Measurements from ENCODE around the gene IRF2BPL. TPM values are rescaled to one million over a fixed set of nuclear protein-coding genes. Genes with fewer than 3 reads are reported as not detected.

The IRF2BPL gene
- total and polyA plus RNA-seq, 9 of the 15 experiments (the other 6 are each of a cell fraction or from before 2014, with no cell fraction given) = 0.52 to 21.6 (median 2.5) TPM

DNA sequence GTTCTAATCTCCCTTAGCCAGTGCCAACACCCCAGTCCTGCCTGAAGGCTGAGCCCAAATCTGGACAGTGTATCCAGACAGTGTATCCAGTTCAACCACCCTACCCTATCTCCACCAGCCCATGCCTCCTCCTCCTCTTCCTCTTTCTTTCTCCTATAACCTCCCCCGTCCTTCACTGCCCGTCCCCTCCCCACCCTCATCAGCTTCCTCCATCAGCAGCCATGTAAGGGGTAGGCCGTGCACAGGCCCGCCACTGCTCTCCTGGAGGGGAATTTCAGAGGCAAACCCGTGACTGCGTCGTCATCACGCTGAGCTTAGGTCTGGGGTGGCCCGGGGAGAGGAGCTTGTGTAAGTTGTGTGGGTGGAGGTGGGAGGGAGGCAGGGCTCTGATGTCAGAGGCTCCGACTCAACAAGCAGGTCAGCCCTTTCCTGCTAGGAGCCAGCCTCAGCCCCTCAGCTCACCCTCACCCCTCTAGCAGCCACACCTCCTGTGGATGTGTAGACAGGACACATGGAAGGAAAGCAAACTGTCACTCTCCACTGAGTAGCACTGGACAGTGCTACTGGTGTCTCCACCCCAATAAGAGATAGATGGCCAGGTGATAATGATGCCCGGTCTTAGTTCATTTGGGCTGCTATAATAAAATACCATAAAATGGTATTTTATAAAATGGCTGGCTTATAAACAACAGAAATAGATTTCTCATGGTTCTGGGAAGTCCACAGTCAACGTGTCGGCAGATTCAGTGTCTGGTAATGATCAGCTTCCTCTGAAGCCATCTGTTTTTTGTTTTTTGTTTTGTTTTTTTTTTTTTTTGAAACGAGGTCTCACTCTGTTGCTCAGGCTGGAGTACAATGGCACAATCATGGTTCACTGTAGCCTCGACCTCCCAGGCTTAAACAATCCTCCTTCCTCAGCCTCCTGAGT lies 50.5 kb downstream of the IRF2BPL start (continued):
- TF ChIP-seq COPS2 (conservative IDR thresholded peaks at IDR 0.05) (no peak), CLOCK (CRISPR knock-in tag; IDR thresholded peaks at IDR 0.05; ENCODE audit: borderline replicate concordance) (no peak), RBM15 (IDR thresholded peaks at IDR 0.05; ENCODE audit: insufficient read depth, low read length) (no peak), CREB3L1 (IDR thresholded peaks at IDR 0.05; ENCODE audit: borderline replicate concordance, low read depth) (no peak), GATAD2A (IDR thresholded peaks at IDR 0.05) (no peak), ZFP1 (CRISPR knock-in tag; IDR thresholded peaks at IDR 0.05) (no peak), GTF2B (IDR thresholded peaks at IDR 0.05; ENCODE audit: extremely low read depth, insufficient read length) (no peak), DIDO1 (tag; IDR thresholded peaks at IDR 0.05; ENCODE audit: low read depth) (no peak), HDAC2 (IDR thresholded peaks at IDR 0.05) (peak; percentile 36; the same call in 1 of the 2 replicates), PRDM10 (IDR thresholded peaks at IDR 0.05; ENCODE audit: partially characterized antibody) (no peak)
- TF ChIP-seq, protein P1, sequence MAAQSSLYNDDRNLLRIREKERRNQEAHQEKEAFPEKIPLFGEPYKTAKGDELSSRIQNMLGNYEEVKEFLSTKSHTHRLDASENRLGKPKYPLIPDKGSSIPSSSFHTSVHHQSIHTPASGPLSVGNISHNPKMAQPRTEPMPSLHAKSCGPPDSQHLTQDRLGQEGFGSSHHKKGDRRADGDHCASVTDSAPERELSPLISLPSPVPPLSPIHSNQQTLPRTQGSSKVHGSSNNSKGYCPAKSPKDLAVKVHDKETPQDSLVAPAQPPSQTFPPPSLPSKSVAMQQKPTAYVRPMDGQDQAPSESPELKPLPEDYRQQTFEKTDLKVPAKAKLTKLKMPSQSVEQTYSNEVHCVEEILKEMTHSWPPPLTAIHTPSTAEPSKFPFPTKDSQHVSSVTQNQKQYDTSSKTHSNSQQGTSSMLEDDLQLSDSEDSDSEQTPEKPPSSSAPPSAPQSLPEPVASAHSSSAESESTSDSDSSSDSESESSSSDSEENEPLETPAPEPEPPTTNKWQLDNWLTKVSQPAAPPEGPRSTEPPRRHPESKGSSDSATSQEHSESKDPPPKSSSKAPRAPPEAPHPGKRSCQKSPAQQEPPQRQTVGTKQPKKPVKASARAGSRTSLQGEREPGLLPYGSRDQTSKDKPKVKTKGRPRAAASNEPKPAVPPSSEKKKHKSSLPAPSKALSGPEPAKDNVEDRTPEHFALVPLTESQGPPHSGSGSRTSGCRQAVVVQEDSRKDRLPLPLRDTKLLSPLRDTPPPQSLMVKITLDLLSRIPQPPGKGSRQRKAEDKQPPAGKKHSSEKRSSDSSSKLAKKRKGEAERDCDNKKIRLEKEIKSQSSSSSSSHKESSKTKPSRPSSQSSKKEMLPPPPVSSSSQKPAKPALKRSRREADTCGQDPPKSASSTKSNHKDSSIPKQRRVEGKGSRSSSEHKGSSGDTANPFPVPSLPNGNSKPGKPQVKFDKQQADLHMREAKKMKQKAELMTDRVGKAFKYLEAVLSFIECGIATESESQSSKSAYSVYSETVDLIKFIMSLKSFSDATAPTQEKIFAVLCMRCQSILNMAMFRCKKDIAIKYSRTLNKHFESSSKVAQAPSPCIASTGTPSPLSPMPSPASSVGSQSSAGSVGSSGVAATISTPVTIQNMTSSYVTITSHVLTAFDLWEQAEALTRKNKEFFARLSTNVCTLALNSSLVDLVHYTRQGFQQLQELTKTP (IDR thresholded peaks at IDR 0.05; ENCODE audit: low read depth in 1 of 2, partially characterized antibody in 2 of 2) = peak in 1 of 2 experiments; percentile 34

Data from K562 (cell line).